Hepatocyte (in vitro differentiated cells): ENCODE results near the gene EEFSEC.

Experiments
- EZH2 ChIP-seq: fragments of 200-600 bp; sonication (generic); IDR thresholded peaks from 2 replicates; pipeline ENCODE4 v1.6.1; 2016; ENCODE audit warnings: antibody characterized with exemption, mild to moderate bottlenecking, borderline replicate concordance
- TF ChIP-seq, protein P1 (sequence below): fragments of 200-600 bp; sonication (generic); IDR thresholded peaks from 2 replicates; pipeline ENCODE4 v1.5.1; 2016; ENCODE audit warnings: antibody characterized with exemption, mild to moderate bottlenecking; ENCODE audit not compliant: poor library complexity

DNA sequence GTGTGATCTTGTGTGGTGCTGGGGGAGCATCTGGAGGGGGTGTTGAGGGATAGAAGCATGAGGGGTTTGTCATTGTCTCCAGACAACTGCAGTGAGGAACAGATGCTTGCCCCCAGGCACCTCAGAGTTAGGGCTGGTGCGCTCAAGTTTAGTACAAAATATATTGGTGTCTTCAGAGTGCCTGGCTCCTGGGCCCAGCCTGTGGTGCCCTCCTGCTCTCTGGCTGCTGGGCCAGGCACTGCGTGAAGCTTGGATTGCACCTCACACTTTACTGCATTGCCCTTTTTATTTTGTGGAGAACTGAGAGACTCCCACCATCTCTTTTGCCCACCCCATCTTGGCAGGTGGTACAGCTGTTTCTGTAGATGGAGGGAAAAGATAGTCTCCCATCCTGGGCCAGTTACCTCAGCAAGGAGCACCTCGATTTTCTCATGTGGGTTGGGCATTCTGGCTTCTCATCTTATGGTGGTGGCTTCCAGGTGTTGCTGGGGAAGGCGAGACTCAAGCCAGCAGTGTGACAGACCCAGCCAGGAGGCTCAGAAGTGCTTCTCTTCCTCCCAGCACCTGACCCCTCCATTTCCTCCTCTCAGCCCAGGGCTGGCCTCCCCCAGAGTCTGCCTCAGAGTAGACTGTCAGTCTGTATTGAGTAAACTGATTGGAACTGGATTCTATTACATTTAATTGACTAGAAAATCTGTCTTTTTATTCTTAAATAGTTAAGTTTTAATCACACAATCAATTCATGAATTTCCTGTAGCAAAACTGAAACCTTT lies 173.0 kb downstream of the EEFSEC start:
- TF ChIP-seq, protein P1, sequence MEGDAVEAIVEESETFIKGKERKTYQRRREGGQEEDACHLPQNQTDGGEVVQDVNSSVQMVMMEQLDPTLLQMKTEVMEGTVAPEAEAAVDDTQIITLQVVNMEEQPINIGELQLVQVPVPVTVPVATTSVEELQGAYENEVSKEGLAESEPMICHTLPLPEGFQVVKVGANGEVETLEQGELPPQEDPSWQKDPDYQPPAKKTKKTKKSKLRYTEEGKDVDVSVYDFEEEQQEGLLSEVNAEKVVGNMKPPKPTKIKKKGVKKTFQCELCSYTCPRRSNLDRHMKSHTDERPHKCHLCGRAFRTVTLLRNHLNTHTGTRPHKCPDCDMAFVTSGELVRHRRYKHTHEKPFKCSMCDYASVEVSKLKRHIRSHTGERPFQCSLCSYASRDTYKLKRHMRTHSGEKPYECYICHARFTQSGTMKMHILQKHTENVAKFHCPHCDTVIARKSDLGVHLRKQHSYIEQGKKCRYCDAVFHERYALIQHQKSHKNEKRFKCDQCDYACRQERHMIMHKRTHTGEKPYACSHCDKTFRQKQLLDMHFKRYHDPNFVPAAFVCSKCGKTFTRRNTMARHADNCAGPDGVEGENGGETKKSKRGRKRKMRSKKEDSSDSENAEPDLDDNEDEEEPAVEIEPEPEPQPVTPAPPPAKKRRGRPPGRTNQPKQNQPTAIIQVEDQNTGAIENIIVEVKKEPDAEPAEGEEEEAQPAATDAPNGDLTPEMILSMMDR = no peak
- no peak for TF ChIP-seq EZH2
